ENCODE data around the gene CAMSAP1.

CAMSAP1 gene

DNA sequence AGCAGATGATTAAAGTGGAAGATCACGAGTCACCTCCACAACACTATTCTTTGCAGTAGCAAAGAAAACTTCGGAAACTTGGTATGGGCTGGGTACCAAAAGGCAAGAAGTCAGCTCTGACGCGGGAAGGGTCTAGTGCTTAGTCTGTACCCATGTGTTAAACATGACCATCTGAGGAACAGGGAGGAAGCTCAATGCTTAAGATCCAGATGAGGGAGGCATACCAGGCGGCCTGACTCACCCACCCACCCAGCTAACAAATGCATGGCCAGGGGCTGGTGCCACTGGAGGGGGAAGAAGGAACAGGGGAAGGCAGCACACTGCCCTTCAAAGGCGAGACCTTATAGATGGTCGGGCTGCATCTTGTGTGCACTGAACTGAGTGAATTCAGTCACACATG is 41.8 kb downstream of the CAMSAP1 start:
- FAIRE-seq (no peak), DNase-seq (ENCODE audit: insufficient read length, low spot score) (no peak)
- TF ChIP-seq, protein P1, sequence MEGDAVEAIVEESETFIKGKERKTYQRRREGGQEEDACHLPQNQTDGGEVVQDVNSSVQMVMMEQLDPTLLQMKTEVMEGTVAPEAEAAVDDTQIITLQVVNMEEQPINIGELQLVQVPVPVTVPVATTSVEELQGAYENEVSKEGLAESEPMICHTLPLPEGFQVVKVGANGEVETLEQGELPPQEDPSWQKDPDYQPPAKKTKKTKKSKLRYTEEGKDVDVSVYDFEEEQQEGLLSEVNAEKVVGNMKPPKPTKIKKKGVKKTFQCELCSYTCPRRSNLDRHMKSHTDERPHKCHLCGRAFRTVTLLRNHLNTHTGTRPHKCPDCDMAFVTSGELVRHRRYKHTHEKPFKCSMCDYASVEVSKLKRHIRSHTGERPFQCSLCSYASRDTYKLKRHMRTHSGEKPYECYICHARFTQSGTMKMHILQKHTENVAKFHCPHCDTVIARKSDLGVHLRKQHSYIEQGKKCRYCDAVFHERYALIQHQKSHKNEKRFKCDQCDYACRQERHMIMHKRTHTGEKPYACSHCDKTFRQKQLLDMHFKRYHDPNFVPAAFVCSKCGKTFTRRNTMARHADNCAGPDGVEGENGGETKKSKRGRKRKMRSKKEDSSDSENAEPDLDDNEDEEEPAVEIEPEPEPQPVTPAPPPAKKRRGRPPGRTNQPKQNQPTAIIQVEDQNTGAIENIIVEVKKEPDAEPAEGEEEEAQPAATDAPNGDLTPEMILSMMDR (IDR thresholded peaks at IDR 0.05; ENCODE audit: insufficient read depth, missing control alignments), result no peak

DNA sequence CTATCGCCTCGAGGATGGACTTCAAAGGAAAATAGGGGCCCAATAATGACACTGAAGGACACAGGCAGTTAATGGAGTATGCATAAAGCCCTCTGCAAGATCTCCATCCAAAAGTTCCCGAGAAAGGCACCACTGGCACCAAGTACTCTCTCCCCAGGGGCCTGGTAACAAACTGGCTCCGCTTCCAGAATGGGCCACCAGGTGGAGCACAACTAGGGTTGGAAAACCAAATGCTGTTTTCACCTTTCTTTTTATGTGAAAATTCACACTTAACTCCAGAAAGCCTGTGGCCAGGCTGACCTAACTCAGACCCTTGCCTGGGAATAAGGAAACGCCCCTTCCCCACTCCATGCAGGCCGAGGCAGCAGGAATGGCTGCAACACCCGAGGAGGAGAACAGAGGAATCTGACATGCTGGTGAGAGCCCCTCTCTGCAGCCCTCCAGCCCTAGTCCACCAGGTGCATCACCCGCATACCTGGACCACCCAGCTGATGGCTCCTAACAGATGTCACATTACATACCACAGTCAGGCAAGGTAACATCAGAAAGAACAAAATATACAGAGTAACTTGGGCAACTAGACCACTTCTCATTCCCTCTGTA is 42.8 kb downstream of the CAMSAP1 start:
- FAIRE-seq, result no peak
- TF ChIP-seq, protein P1 (IDR thresholded peaks at IDR 0.05; ENCODE audit: insufficient read depth, missing control alignments), result peak; percentile 72

DNA sequence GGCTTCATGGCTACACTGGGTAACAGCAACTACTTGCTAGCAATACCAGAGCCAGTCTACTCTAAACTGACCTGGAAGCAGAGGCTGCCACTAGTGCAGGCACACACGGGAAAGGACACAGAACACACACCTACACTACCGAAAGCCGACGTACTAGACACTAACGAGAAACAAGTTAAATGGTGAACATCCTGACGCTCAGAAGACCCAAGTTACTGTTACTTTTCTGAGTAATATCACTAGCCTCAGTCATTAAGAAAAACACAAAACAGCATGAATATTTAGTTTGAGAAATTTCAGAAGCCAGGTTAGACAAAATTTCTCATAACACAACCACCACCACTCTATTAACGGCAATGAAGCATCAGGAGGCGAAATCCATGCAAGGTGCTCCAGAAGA is 44.5 kb downstream of the CAMSAP1 start:
- TF ChIP-seq, protein P1 (IDR thresholded peaks at IDR 0.05; ENCODE audit: insufficient read depth, missing control alignments), result no peak
- FAIRE-seq, result no peak
- no peak for DNase-seq (ENCODE audit: insufficient read length, low spot score)

More for the DNA sequence above, 42.8 kb downstream of the CAMSAP1 start:
- DNase-seq (ENCODE audit: insufficient read length, low spot score), result peak; percentile 70

DNA sequence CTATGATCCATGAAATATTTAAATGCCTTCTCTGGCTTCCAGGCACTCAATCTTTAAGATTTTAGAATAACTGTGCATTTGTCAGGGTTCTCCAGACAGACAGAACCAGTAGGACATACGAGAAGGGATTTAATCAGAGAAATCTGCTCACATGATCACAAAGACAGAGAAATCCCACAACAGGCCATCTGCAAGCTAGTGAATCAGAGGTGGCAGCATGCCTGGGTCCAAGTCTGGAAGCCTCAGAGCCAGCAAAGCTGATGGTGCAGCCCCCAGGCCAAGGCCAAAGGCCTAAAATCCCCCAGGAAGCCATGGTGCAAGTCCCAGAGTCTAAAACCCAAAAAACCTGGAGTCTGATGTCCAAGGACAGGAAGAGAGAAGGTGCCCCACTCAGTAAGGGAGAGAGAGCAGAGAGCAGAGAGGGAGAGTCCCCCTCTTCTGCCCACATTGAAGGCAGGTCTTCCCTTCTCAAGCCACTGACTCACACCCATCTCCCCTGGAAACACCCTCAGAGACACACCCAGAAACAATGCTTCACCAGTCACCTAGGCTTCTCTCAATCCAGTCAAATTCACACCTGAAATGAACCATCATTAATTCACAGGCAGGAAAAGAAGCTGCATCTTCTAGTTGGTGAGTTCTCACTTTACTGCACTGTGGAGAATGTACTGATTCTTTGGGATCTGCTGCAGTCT is 48.7 kb downstream of the CAMSAP1 start:
- TF ChIP-seq, protein P1 (IDR thresholded peaks at IDR 0.05; ENCODE audit: insufficient read depth, missing control alignments), result no peak
- DNase-seq (ENCODE audit: insufficient read length, low spot score) (no peak), FAIRE-seq (no peak)

DNA sequence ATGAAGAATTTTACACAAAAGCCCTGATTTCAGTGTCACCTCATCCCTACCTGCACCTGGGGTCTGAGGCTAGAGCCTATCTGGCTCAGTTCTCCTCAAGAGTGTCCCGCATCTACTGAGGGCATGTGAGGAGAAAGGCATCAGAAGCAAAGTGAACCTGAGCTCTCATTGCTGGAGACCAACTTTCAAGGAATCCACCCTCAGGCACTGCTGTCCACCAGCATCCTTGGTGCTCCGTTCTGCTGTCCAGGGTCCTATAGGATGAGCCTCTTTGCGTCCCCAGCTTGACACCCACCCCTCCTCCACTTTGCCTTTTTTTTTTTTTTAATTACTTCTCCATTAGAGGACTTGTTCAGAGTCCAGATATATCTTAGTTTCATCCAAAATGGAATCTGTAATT is 49.5 kb downstream of the CAMSAP1 start:
- TF ChIP-seq, protein P1 (IDR thresholded peaks at IDR 0.05; ENCODE audit: insufficient read depth, missing control alignments), result no peak

DNA sequence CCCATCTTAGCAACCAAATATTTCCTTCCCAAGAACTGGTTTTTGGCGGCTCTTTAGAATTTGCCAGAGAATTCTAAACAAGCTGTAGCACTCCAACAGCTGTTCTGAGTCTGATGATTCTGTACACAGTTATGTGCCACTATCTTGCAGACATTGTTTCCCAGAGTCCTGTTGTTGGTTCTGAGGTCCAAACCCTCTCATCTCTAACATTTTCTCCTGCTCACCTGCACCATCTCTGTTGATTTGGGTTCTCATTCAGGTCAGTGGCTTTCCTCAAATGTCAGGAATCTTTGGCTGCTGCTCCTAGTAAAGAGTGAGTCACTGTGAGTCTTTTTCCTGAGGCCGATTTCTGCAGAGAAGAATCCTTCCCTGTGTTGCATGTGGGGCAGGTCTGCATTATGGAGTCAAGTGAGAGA is 50.0 kb downstream of the CAMSAP1 start:
- TF ChIP-seq, protein P1 (IDR thresholded peaks at IDR 0.05; ENCODE audit: insufficient read depth, missing control alignments), result no peak
- DNase-seq (ENCODE audit: insufficient read length, low spot score), result no peak
- no peak for FAIRE-seq

More for the DNA sequence above, 49.5 kb downstream of the CAMSAP1 start:
- DNase-seq (ENCODE audit: insufficient read length, low spot score), result no peak
- no peak for FAIRE-seq

DNA sequence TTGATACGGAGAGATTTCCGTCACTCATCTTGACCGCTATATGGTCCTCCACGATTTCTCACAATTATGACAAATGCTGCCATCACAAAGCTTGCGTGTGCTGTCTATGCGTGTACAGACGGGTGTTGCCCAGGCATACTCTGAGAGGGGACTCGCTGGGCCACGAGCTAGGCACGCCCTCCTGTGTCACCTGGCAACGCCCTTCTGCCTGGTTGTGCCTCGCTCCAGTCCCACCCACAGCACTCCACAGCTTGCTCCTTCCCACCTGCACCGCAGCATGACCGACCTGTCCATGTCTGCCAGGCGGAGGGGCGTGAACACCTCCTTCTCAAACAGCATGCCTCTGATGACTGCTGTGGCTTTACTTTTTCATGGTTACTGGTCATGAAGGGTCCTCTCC is 55.6 kb downstream of the CAMSAP1 start:
- DNase-seq (ENCODE audit: insufficient read length, low spot score) (no peak), FAIRE-seq (no peak)
- TF ChIP-seq, protein P1 (IDR thresholded peaks at IDR 0.05; ENCODE audit: insufficient read depth, missing control alignments), result no peak
